ENCODE data around the gene SMIM38.
"Not testable (repeated sequence)": the region's sequence is repeated elsewhere in the genome, so short reads cannot be mapped to it uniquely, and the experiment has no call there.

SMIM38 gene

GRCh38 chr11:69122326-69122629 is 33.5 kb upstream of the SMIM38 start:
- no peak for DNase-seq (ENCODE audit: low read depth in 3 of 3)

GRCh38 chr11:69122630-69123431 is 32.9 kb upstream of the SMIM38 start:
- DNase-seq (ENCODE audit: low read depth in 3 of 3) = peak; percentile 52 to 72 (median 66)

- no peak for DNase-seq (ENCODE audit: low read depth in 3 of 3)
These were observed 31.9 kb upstream of the SMIM38 start for GRCh38 chr11:69123593-69124545.

- no peak for DNase-seq (ENCODE audit: low read depth in 3 of 3)
These were observed 29.9 kb upstream of the SMIM38 start for GRCh38 chr11:69125861-69126260.

GRCh38 chr11:69126286-69126685 is 29.4 kb upstream of the SMIM38 start:
- no peak for DNase-seq (ENCODE audit: low read depth in 3 of 3)

- DNase-seq (ENCODE audit: low read depth in 3 of 3) = no peak
These were observed 28.5 kb upstream of the SMIM38 start for GRCh38 chr11:69127081-69127850.

- no peak for DNase-seq (ENCODE audit: low read depth in 3 of 3)
These were observed 27.9 kb upstream of the SMIM38 start for GRCh38 chr11:69127884-69128283.

GRCh38 chr11:69129053-69129452 is 26.7 kb upstream of the SMIM38 start:
- DNase-seq (ENCODE audit: low read depth in 3 of 3) = no peak

- no peak for DNase-seq (ENCODE audit: low read depth in 3 of 3)
These were observed 26.1 kb upstream of the SMIM38 start for GRCh38 chr11:69129647-69130046.

- DNase-seq (ENCODE audit: low read depth in 3 of 3) = no peak
These were observed 25.1 kb upstream of the SMIM38 start for GRCh38 chr11:69130654-69131053.

- no peak for DNase-seq (ENCODE audit: low read depth in 3 of 3)
These were observed 24.6 kb upstream of the SMIM38 start for GRCh38 chr11:69131121-69131566.

GRCh38 chr11:69131644-69132300 is 24.0 kb upstream of the SMIM38 start:
- no peak for DNase-seq (ENCODE audit: low read depth in 3 of 3)

GRCh38 chr11:69132301-69132670 is 23.4 kb upstream of the SMIM38 start:
- no peak for DNase-seq (ENCODE audit: low read depth in 3 of 3)

- DNase-seq (ENCODE audit: low read depth in 3 of 3) = no peak
These were observed 22.5 kb upstream of the SMIM38 start for GRCh38 chr11:69133251-69133650.

GRCh38 chr11:69134182-69134581 is 21.6 kb upstream of the SMIM38 start:
- DNase-seq (ENCODE audit: low read depth in 3 of 3) = not testable (repeated sequence)

- no peak for DNase-seq (ENCODE audit: low read depth in 3 of 3)
These were observed 20.8 kb upstream of the SMIM38 start for GRCh38 chr11:69134957-69135356.

- DNase-seq (ENCODE audit: low read depth in 3 of 3) = no peak
These were observed 20.0 kb upstream of the SMIM38 start for GRCh38 chr11:69135420-69136363.

GRCh38 chr11:69136471-69136870 is 19.3 kb upstream of the SMIM38 start:
- no peak for DNase-seq (ENCODE audit: low read depth in 3 of 3)

- DNase-seq (ENCODE audit: low read depth in 3 of 3) = no peak
These were observed 18.4 kb upstream of the SMIM38 start for GRCh38 chr11:69137151-69137844.

GRCh38 chr11:69138265-69138664 is 17.5 kb upstream of the SMIM38 start:
- DNase-seq (ENCODE audit: low read depth in 3 of 3) = no peak
